SJCRH30 (cell line): ENCODE measurements around the gene SMS. TPM values are rescaled to one million over a fixed set of nuclear protein-coding genes. Genes with fewer than 3 reads are reported as not detected.
A peak's percentile ranks its signal among the peaks of the same experiment; 100 is the strongest.

ENCODE experiments used
- DNase-seq, 2 experiments: peaks; one replicate each; pipeline ENCODE4 v3.0.0-alpha.2; 2015 to 2020
- H3K27ac ChIP-seq: fragments of 250-450 bp; sonication (Bioruptor Pico); 2 replicates; pipeline ENCODE4 v1.5.1; 2020; ENCODE audit warnings: mild to moderate bottlenecking, moderate library complexity
- H3K27me3 ChIP-seq: fragments of 250-450 bp; sonication (Bioruptor Pico); 2 replicates; pipeline ENCODE4 v1.5.1; 2020; ENCODE audit warnings: mild to moderate bottlenecking, moderate library complexity
- H3K36me3 ChIP-seq: fragments of 250-450 bp; sonication (Bioruptor Pico); 2 replicates; pipeline ENCODE4 v1.5.1; 2020; ENCODE audit warnings: mild to moderate bottlenecking, moderate library complexity
- H3K4me1 ChIP-seq: fragments of 250-450 bp; sonication (Bioruptor Pico); 2 replicates; pipeline ENCODE4 v1.5.1; 2020; ENCODE audit warnings: mild to moderate bottlenecking, moderate library complexity
- H3K4me3 ChIP-seq: fragments of 250-450 bp; sonication (Bioruptor Pico); 2 replicates; pipeline ENCODE4 v1.5.1; 2020; ENCODE audit warnings: mild to moderate bottlenecking, moderate library complexity
- H3K9me3 ChIP-seq: fragments of 250-450 bp; sonication (Bioruptor Pico); replicated peaks from 2 replicates; pipeline ENCODE4 v1.5.1; 2020; ENCODE audit warnings: mild to moderate bottlenecking, moderate library complexity
- total RNA-seq: library from RNA; depleted of rRNA; stranded (reverse); fragments of >200 nt; shearing (Covaris generic); gene quantifications from 2 replicates; pipeline ENCODE4 v1.2.3, GENCODE V29; 2014

The SMS gene
- total RNA-seq, 1 experiment from 2014 or later, result 196 TPM

DNA sequence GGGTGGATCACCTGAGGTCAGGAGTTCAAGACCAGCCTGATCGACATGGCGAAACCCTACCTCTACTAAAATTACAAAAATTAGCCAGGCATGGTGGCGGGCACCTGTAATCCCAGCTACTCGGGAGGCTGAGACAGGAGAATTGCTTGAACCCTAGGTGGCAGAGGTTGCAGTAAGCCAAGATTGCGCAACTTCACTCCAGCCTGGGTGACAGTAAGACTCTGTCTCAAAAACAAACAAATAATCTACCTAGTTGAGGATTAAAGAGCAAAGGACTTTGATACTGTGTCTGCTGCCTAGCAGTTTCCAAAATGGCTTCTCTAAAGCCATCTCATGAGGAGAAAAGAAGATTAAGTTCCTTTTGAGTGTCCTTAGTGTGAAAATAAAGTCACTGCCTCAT, 37.8 kb downstream of the SMS start:
- Histone ChIP-seq H3K4me1 (no peaks in the 10 kb centered on the region), H3K9me3 (no peaks in the 10 kb centered on the region), H3K27me3 (no peaks in the 10 kb centered on the region), H3K27ac (no peak overlapping the region), H3K36me3 (peaks cover 29% of the 10 kb centered on the region), H3K4me3 (no peak overlapping the region)
- DNase-seq, result no peak

DNA sequence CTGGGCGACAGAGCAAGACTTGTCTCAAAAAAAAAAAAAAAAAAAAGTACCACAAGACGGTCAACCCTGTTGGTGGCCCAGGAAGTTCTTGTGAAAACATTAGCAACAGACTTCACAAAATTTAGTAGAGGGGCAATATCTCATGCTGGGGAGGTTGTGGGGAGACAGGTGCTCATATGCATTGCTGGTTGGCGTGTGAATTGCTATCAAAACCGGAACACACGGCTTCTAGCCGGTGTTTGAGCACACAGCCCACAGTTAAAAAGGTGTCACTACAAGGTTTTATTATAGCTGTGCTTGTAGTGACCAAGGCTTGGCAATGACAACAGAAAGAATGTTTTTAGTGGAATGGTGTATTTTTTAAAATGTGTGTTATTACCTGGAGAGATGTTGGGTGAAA, 41.8 kb downstream of the SMS start:
- H3K4me1 ChIP-seq, result no peaks in the 10 kb centered on the region
- H3K9me3 ChIP-seq, result no peaks in the 10 kb centered on the region
- peaks cover 30% of the 10 kb centered on the region for H3K36me3 ChIP-seq
- H3K27ac ChIP-seq, result no peak overlapping the region
- no peak overlapping the region for H3K4me3 ChIP-seq
- H3K27me3 ChIP-seq, result no peaks in the 10 kb centered on the region
- DNase-seq, result no peak

DNA sequence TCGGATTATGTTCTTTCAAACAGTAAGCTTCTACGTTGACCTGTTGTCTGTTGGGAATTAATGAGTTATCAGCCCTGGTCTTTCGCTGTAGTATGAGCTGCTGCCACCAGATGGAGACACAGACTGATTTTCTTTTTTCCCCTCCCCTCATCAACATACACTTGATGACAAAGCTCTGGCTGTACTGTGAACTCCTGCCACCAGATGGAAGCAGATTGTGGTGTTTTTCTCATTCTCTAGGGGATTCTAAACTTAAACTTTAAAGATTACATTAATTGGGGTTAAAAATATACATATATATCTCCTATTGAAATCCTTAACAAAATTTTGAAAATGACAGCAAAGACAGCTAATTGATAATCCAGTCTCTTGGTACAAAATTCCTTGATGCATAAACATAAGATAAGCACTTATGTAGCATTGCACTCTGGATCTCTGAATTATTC, 44.8 kb downstream of the SMS start:
- peaks cover 40% of the 10 kb centered on the region for H3K36me3 ChIP-seq
- H3K27me3 ChIP-seq, result no peaks in the 10 kb centered on the region
- H3K27ac ChIP-seq, result no peak overlapping the region
- DNase-seq, result peak; percentile 70 to 93
- no peak overlapping the region for H3K4me3 ChIP-seq
- no peaks in the 10 kb centered on the region for H3K4me1 ChIP-seq
- no peaks in the 10 kb centered on the region for H3K9me3 ChIP-seq

DNA sequence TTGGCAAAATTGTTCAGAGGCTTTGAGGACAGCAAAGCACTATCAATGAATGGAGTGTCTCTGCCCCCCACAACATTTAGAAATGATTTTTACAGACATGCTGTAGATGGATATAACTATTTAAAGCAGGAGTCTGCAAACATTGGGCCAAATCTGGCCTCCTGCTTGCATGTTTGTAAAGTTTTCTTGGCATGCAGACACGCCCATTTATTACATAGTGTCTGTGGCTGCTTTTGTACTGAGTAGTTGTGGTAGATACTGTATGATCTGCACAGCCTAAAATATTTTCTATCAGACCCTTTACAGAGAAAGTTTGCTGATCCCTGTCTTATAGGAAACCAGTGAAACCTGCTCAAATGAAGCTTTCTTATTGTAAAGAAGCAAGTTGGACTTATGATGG, 46.1 kb downstream of the SMS start:
- H3K9me3 ChIP-seq, result no peaks in the 10 kb centered on the region
- H3K4me1 ChIP-seq, result no peaks in the 10 kb centered on the region
- peaks cover 41% of the 10 kb centered on the region for H3K36me3 ChIP-seq
- H3K27me3 ChIP-seq, result no peaks in the 10 kb centered on the region
- H3K4me3 ChIP-seq, result no peak overlapping the region
- DNase-seq, result no peak
- no peak overlapping the region for H3K27ac ChIP-seq

DNA sequence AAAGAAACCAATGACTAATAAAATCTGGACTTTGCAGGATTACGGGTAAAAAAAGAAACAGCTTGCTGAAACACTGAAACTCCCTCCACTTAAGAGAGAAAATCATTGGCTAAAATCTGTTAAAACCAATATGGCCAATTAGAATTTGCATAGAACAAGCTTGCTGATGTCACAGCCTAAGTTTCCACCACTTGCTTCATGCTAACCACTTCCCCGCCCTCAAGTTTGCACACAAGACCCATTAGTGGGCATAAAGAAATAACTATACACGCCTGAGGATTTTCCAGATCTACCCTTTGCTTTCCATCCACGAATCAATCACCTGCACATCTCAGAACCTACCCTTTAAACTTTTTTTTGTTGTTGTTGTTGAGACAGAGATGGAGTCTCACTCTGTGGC, 48.9 kb downstream of the SMS start:
- peaks cover 48% of the 10 kb centered on the region for H3K36me3 ChIP-seq
- H3K4me1 ChIP-seq, result no peaks in the 10 kb centered on the region; the same call in 1 of the 2 replicates

DNA sequence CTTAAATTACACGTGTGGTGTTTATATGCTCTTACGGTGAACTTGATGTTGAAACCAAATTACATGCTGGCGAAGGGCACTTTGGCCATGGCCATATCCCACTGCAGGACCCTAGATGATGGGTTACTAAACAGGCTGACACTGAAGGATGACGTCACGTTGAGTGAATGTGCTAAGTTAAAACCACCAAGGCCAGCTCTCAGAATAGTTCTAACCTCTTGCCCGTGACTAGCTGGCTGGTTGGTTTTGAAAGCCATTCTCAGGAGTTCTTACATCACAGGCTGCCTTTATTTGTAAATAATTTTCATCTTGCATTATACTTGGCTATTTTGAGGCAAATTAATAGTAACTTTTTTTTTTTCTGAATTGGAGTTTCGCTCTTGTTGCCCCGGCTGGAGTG, 50.3 kb downstream of the SMS start:
- Histone ChIP-seq H3K27ac (no peak overlapping the region), H3K36me3 (peaks cover 47% of the 10 kb centered on the region), H3K9me3 (no peaks in the 10 kb centered on the region), H3K27me3 (no peaks in the 10 kb centered on the region), H3K4me3 (no peak overlapping the region), H3K4me1 (no peaks in the 10 kb centered on the region; the same call in 1 of the 2 replicates)
- DNase-seq, result no peak

More for the DNA sequence above, 48.9 kb downstream of the SMS start:
- Histone ChIP-seq H3K4me3 (no peak overlapping the region), H3K9me3 (no peaks in the 10 kb centered on the region), H3K27ac (no peak overlapping the region), H3K27me3 (no peaks in the 10 kb centered on the region)
- no peak for DNase-seq

DNA sequence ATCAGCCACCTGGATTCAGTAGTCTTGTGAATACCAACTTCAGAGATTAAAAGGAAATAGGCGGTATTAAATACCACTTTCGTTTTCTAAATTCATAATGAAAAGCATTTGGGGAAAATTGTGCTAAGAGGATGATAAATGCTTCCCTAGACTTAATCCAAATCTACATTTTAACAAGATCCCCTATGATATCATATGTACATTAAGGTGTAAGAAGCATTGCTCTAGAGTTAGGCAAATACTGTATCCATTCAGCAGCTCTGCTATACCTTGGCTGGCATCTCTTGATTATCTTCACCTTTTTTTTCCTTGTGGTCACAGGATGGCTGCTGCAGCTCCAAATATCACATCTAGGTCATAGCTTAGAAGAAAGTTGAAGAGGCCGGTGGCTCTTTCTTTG, 51.0 kb downstream of the SMS start:
- H3K4me1 ChIP-seq, result no peaks in the 10 kb centered on the region; the same call in 1 of the 2 replicates
- H3K27ac ChIP-seq, result no peak overlapping the region
- peaks cover 47% of the 10 kb centered on the region for H3K36me3 ChIP-seq
- H3K27me3 ChIP-seq, result no peaks in the 10 kb centered on the region
- H3K4me3 ChIP-seq, result no peak overlapping the region
- no peak for DNase-seq
- H3K9me3 ChIP-seq, result no peaks in the 10 kb centered on the region

DNA sequence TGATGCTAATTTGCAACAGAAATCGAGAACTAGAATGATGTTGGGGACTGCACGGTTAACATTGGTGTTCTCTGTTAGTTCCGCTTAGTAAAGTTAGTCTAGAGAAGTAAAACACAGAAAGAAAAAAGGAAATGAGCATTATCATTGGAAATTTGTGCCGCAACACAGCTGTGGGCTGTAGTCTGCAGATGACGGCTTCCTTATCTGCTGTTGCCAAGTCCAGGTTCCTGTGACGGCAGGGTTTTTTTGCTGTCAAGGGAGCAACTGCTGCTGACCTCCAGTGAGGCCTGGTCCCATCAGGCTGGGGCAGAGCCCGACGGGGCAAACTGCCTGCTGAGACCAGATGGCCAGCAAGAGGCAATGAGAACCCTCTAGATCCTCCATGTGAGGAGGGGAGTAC, 52.8 kb downstream of the SMS start:
- Histone ChIP-seq H3K9me3 (no peaks in the 10 kb centered on the region), H3K36me3 (peaks cover 35% of the 10 kb centered on the region), H3K4me1 (no peaks in the 10 kb centered on the region; the same call in 1 of the 2 replicates), H3K27me3 (no peaks in the 10 kb centered on the region), H3K27ac (no peak overlapping the region), H3K4me3 (no peak overlapping the region)
- DNase-seq, result no peak

DNA sequence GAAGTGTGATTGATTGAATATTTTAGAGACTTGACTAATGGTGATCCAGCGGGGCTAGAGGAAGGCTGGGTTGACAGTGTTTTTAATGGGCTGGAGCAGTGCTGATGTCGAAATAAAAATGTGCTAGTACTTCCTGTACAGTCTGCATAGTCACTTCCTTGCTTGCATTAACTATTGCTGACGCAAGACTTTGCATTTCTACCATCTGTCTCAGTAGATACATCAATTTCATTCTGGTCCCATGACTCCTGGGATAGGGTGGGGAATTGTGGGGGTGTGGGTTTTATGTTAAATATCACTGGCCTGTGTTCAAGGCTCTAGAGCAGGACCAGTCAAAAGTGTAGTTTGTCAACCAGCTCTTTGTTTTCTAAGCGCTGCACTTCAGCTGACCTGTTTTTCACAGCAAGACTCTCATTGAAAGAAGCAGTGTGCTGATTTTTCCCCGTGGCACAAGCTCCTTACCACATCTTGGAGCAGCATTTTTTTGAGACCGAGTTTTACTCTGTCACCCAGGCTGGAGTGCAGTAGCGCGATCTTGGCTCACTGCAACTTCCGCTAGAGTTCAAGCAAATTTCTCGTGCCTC, 56.5 kb downstream of the SMS start:
- Histone ChIP-seq H3K27ac (no peak overlapping the region), H3K4me3 (no peak overlapping the region), H3K9me3 (0 out of 2 replicates have a peak, but pooled peaks cover 2% of the 10 kb centered on the region), H3K36me3 (peaks cover 16% of the 10 kb centered on the region), H3K27me3 (no peaks in the 10 kb centered on the region), H3K4me1 (no peaks in the 10 kb centered on the region; the same call in 1 of the 2 replicates)
- DNase-seq, result no peak

DNA sequence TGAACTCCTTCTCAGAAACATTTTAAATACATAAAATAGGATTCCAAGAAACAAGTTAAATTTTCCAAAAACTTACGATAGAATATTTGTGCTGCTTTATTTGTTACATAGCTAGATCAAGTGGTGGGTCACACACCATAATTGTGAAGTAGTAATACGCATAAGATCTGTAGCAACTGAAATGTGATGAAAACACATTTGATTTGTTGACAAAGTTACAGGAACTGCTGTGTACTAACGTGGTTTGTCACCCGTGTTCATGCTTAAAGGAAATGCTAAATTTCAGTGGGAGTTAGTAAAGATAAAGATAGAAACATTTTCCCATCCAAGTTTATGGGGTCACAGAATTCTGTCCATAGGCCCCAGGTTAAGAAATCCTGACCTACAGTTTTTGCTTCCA, 57.5 kb downstream of the SMS start:
- H3K9me3 ChIP-seq, result 0 out of 2 replicates have a peak, but pooled peaks cover 2% of the 10 kb centered on the region
- no peak overlapping the region for H3K4me3 ChIP-seq
- DNase-seq, result no peak
- H3K27me3 ChIP-seq, result no peaks in the 10 kb centered on the region
- H3K27ac ChIP-seq, result no peak overlapping the region
- no peaks in the 10 kb centered on the region for H3K4me1 ChIP-seq
- H3K36me3 ChIP-seq, result peaks cover 7% of the 10 kb centered on the region

DNA sequence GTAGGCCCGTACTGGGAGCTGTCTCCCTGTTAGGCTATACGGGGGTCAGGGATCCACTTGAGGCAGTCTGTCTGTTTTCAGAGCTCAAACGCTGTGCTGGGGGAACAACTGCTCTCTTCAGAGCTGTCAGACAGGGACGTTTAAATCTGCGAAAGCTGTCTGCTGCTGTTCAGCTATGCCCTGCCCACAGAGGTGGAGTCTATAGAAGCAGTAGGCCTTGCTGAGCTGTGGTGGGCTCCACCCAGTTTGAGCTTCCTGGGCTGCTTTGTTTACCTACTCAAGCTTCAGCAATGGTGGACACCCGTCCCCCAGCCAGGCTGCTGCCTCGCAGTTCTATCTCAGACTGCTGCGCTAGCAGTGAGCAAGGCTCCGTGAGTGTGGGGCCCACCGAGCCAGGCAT, 64.4 kb downstream of the SMS start:
- no peak for DNase-seq
- no peaks in the 10 kb centered on the region for H3K27me3 ChIP-seq

DNA sequence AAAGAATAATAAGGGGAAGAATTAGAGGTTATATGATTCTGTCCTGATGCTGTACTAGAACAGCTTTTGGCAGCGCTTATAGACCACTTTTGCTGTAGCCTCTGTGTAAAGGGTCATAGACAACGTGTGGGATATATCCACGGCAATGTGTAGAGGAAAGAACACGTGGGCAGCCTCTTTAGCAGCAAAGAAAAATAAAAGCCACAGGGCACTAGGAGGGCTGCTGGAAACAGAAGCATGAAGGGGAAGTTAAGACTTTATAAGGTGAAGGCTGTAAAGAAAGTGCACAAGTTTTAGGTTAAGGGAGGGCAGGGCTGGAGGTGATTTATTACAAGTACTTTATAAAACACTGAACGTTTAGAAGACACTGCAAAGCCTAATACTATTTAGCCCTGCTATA, 71.5 kb downstream of the SMS start:
- Histone ChIP-seq H3K27ac (no peak overlapping the region), H3K4me1 (peaks cover 12% of the 10 kb centered on the region), H3K9me3 (0 out of 2 replicates have a peak, but pooled peaks cover 7% of the 10 kb centered on the region), H3K4me3 (no peak overlapping the region), H3K36me3 (0 out of 2 replicates have a peak, but pooled peaks cover 3% of the 10 kb centered on the region), H3K27me3 (no peaks in the 10 kb centered on the region)
- no peak for DNase-seq

More for the DNA sequence above, 64.4 kb downstream of the SMS start:
- no peak overlapping the region for H3K4me3 ChIP-seq
- no peaks in the 10 kb centered on the region for H3K4me1 ChIP-seq
- H3K36me3 ChIP-seq, result peaks cover 8% of the 10 kb centered on the region; the same call in 1 of the 2 replicates
- H3K27ac ChIP-seq, result no peak overlapping the region
- 0 out of 2 replicates have a peak, but pooled peaks cover 2% of the 10 kb centered on the region for H3K9me3 ChIP-seq

DNA sequence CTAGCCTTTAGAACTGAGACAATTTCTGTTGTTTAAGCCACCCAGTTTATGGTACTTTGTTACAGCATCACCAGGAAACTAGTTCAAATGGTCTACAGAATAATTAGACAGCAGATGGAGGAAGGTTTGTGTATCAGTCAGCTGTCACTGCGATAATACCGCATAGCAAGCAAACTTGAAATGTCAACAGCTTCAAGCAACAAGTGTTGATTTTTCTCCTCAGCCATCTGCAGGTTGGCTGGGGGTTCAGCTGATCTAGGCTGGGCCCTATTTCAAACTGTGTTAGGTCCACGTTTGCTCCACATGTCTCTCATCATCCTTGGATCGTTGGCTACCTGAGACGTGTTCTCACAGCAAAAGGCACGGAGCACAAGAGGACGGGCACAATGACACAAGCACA, 72.4 kb downstream of the SMS start:
- Histone ChIP-seq H3K36me3 (0 out of 2 replicates have a peak, but pooled peaks cover 3% of the 10 kb centered on the region), H3K27ac (no peak overlapping the region), H3K27me3 (no peaks in the 10 kb centered on the region), H3K4me3 (no peak overlapping the region), H3K9me3 (0 out of 2 replicates have a peak, but pooled peaks cover 7% of the 10 kb centered on the region), H3K4me1 (peaks cover 12% of the 10 kb centered on the region)
- no peak for DNase-seq

DNA sequence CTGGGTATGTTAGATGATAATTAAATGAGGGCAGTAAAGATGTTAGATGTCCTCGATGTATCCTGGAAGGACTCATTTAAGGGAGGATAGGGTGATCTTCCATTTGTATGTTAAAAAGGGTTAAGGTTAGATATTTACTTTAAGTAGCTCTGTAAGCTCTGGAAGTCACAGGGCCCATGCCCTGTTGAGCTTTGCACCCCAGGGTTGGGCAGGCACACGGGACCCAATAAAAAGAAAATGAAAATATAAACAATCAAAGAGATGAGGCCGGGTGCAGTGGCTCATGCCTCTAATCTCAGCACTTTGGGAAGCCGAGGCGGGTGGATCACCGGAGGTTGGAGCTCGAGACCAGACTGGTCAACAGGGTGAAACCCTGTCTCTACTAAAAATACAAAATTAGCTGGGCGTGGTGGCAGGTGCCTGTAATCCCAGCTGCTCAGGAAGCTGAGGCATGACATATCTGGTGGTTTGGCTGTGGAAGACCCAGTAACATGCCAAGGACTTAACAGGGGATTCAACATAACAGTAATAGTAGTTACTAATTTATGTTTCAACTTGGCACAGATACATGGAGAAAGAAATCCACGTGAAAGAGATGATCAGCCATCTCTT, 74.7 kb downstream of the SMS start:
- no peak overlapping the region for H3K4me3 ChIP-seq
- no peaks in the 10 kb centered on the region for H3K36me3 ChIP-seq
- DNase-seq, result peak; percentile 41 to 54
- H3K27me3 ChIP-seq, result no peaks in the 10 kb centered on the region
- 0 out of 2 replicates have a peak, but pooled peaks cover 1% of the 10 kb centered on the region for H3K9me3 ChIP-seq
- H3K27ac ChIP-seq, result no peak overlapping the region
- peaks cover 12% of the 10 kb centered on the region for H3K4me1 ChIP-seq

DNA sequence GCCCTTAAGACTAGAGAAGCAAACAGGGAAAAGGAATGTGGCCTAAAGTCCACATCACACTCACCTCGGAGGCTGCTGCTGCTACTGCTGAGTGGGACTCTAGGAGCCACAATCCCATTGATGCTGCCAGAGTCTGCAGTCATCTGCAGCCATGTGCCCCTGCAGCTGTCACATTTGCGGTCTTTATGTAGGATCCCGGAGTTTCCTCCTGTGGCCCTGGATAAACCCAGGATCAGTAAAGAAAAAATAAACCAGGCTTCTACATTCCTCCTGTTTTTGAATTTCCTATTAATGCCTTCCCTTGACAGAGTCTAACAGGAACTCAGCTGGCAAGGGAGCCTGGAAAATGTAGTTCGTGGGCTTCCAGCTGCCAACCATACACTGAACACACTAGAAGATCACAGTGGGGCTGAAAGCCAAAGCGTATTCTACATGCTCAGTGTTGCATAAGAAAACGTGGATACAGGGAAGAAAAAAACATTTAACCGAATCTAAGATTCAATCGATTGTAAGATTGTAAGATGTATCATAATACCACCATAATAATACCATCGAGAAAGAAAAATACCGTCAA, 81.3 kb downstream of the SMS start:
- Histone ChIP-seq H3K27ac (peak overlapping the region; percentile 80), H3K36me3 (no peaks in the 10 kb centered on the region), H3K4me1 (peaks cover 17% of the 10 kb centered on the region), H3K4me3 (peak overlapping the region; percentile 24), H3K9me3 (no peaks in the 10 kb centered on the region), H3K27me3 (no peaks in the 10 kb centered on the region)
- peak; percentile 95 to 98 for DNase-seq
